DND-41 (cell line): ENCODE measurements around the gene CNOT6L.

Experiments used
- EZH2 ChIP-seq: IDR thresholded peaks from 3 replicates; pipeline ENCODE4 v1.6.1; 2012; ENCODE audit warnings: borderline replicate concordance, low read depth, mild to moderate bottlenecking, moderate library complexity, low read length, inconsistent platforms; ENCODE audit not compliant: severe bottlenecking
- TF ChIP-seq, protein P1 (sequence below): IDR thresholded peaks from 2 replicates; pipeline ENCODE4 v1.5.1; 2012; ENCODE audit warnings: borderline replicate concordance, low read length, moderate library complexity, mild to moderate bottlenecking; ENCODE audit not compliant: poor library complexity, severe bottlenecking; ENCODE audit errors: extremely low read depth

DNA sequence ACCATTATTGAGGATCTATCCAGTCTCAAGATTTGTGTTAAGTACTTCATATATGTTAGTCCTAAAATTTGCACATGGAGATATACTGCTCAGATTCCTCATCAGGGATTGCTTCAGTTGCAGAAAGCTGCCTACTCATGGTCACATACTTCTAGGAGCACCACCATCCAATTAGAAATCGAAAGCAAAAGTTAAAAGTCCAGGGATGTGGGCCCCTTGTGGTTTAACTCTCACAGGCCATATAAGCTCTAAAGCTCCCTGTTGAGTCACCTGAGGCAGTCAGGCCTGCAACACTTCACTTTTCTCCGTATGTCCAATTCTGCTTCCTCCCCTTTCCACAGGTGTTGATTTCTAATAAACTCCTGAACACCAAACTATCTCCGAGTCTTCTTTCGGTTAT lies 84.2 kb downstream of the CNOT6L start:
- no peak for TF ChIP-seq EZH2
- TF ChIP-seq, protein P1, sequence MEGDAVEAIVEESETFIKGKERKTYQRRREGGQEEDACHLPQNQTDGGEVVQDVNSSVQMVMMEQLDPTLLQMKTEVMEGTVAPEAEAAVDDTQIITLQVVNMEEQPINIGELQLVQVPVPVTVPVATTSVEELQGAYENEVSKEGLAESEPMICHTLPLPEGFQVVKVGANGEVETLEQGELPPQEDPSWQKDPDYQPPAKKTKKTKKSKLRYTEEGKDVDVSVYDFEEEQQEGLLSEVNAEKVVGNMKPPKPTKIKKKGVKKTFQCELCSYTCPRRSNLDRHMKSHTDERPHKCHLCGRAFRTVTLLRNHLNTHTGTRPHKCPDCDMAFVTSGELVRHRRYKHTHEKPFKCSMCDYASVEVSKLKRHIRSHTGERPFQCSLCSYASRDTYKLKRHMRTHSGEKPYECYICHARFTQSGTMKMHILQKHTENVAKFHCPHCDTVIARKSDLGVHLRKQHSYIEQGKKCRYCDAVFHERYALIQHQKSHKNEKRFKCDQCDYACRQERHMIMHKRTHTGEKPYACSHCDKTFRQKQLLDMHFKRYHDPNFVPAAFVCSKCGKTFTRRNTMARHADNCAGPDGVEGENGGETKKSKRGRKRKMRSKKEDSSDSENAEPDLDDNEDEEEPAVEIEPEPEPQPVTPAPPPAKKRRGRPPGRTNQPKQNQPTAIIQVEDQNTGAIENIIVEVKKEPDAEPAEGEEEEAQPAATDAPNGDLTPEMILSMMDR, result no peak
